ENCODE measurements around the gene BEST2. TPM values are rescaled to one million over a fixed set of nuclear protein-coding genes. Genes with fewer than 3 reads are reported as not detected.

Gene BEST2
- total RNA-seq, 1 experiment from 2014 or later: 0.10 TPM

DNA sequence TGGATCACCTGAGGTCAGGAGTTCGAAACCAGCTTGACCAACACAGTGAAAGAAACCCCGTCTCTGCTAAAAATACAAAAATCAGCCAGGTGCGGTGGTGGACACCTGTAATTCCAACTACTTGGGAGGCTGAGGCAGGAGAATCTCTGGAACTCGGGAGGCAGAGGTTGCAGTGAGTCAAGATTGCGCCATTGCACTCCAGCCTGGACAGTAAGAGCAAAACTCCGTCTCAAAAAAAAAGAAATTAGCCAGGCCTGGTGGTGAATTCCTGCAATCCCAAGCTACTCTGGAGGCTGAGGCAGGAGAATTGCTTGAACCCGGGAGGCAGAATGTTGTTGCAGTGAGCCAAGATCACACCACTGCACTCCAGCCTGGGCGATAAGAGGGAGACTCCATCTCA, 43.0 kb upstream of the BEST2 start:
- peaks cover 46 to 63% of the 10 kb centered on the region in 2 experiments for H3K36me3 ChIP-seq (ENCODE audit: control insufficient read depth in 1 of 2, insufficient read depth in 2 of 2, low read length in 2 of 2)
- H3K9me2 ChIP-seq (ENCODE audit: insufficient read depth): no peaks in the 10 kb centered on the region
- H3K4me1 ChIP-seq (ENCODE audit: control insufficient read depth in 1 of 2, insufficient read depth in 2 of 2, low read length in 2 of 2): no peaks in the 10 kb centered on the region
- H3K27ac ChIP-seq (ENCODE audit: low read depth, low read length): no peak overlapping the region
- DNase-seq (ENCODE audit: low read depth, low spot score) (no peak), ATAC-seq (no peak)
- intact Hi-C loops (cut with micrococcal nuclease): no loop called here
- H3K9me3 ChIP-seq (ENCODE audit: control insufficient read depth in 1 of 2, insufficient read depth in 1 of 2, low read depth in 1 of 2, low read length in 2 of 2): no peaks in the 10 kb centered on the region
- ChIA-PET RAD21 (ENCODE audit: low non-redundant PET in 1 of 2, low total read pairs in 2 of 2, uncharacterized antibody in 2 of 2, unreplicated experiment in 2 of 2) (no interaction called here), CTCF (interaction anchor here (0.6 kb wide), 1 partner anchor 52 kb away, joined by 5 read pairs; no protein-coding TSS in a partner anchor), POLR2A (no interaction called here)
- H3K4me3 ChIP-seq (replicated peaks in 1 of 2; ENCODE audit: low read depth in 1 of 2, low read length in 2 of 2): no peak overlapping the region
- H3K79me2 ChIP-seq (ENCODE audit: insufficient read depth, low read length): peaks cover 16% of the 10 kb centered on the region; the same call in 1 of the 2 replicates
- no peaks in the 10 kb centered on the region for H3K27me3 ChIP-seq (ENCODE audit: insufficient read depth, low read length)
- TF ChIP-seq SRF (IDR thresholded peaks at IDR 0.05; ENCODE audit: low read depth) (no peak), CEBPB (IDR thresholded peaks at IDR 0.05; ENCODE audit: low read depth) (no peak), SP1 (IDR thresholded peaks at IDR 0.05; ENCODE audit: low read depth) (no peak), EZH2phosphoT487 (IDR thresholded peaks at IDR 0.05; ENCODE audit: borderline replicate concordance) (no peak), ZBTB33 (IDR thresholded peaks at IDR 0.05; ENCODE audit: extremely low read depth, insufficient replicate concordance, low read length) (no peak), SIN3A (IDR thresholded peaks at IDR 0.05; ENCODE audit: low read depth) (no peak), ELF1 (IDR thresholded peaks at IDR 0.05; ENCODE audit: borderline replicate concordance, low read depth) (no peak), EZH2 (IDR thresholded peaks at IDR 0.05) (no peak), TCF7L2 (IDR thresholded peaks at IDR 0.05; ENCODE audit: borderline replicate concordance, extremely low read depth, insufficient read depth, insufficient read length) (no peak), EGR1 (IDR thresholded peaks at IDR 0.05; ENCODE audit: low read depth) (no peak), POLR2AphosphoS5 (IDR thresholded peaks at IDR 0.05; ENCODE audit: low read depth, low read length) (no peak), CBX3 (IDR thresholded peaks at IDR 0.05; ENCODE audit: low read depth) (no peak), FOSL1 (IDR thresholded peaks at IDR 0.05; ENCODE audit: low read depth) (no peak)
- TF ChIP-seq, protein P1, sequence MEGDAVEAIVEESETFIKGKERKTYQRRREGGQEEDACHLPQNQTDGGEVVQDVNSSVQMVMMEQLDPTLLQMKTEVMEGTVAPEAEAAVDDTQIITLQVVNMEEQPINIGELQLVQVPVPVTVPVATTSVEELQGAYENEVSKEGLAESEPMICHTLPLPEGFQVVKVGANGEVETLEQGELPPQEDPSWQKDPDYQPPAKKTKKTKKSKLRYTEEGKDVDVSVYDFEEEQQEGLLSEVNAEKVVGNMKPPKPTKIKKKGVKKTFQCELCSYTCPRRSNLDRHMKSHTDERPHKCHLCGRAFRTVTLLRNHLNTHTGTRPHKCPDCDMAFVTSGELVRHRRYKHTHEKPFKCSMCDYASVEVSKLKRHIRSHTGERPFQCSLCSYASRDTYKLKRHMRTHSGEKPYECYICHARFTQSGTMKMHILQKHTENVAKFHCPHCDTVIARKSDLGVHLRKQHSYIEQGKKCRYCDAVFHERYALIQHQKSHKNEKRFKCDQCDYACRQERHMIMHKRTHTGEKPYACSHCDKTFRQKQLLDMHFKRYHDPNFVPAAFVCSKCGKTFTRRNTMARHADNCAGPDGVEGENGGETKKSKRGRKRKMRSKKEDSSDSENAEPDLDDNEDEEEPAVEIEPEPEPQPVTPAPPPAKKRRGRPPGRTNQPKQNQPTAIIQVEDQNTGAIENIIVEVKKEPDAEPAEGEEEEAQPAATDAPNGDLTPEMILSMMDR (IDR thresholded peaks at IDR 0.05 in 2 of 3, conservative IDR thresholded peaks at IDR 0.05 in 1 of 3; ENCODE audit: borderline replicate concordance in 1 of 3, insufficient read depth in 1 of 3, low read depth in 2 of 3, low read length in 2 of 3): no peak
- TF ChIP-seq, protein P2, sequence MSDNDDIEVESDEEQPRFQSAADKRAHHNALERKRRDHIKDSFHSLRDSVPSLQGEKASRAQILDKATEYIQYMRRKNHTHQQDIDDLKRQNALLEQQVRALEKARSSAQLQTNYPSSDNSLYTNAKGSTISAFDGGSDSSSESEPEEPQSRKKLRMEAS (IDR thresholded peaks at IDR 0.05): no peak
- H4K20me1 ChIP-seq (ENCODE audit: insufficient read depth): no peaks in the 10 kb centered on the region
- H3K4me2 ChIP-seq (ENCODE audit: low read length): no peak overlapping the region
- no TSS peak for BruUV-seq (replicated peaks)
- H3K9ac ChIP-seq (ENCODE audit: low read length): no peak overlapping the region
- H2AFZ ChIP-seq (ENCODE audit: low read depth, low read length, poor library complexity, severe bottlenecking): no peak overlapping the region

Data from HCT116 (cell line).